ENCODE results near the gene LIFR.

DNA sequence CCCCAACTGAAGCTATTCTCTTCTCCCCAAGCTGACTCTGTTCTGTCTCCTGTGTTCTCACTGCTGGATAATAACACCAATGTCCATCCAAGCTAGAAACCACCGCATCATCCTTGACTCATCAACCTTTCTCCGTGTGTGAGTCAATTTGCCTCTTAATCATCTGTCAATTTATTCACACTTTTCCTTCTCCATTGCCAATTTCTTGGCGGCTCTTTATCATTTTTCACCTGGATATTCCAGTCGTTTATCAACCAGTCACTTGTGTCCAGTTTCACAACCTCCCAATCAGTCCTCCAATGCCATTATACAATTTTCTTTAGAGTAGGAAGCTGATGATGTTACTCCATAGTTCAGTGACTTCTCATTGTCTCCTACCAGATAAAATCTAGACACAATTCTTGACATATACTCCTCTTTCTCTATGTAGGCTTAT, 45.4 kb upstream of the LIFR start:
- TF ChIP-seq POLR2A (IDR thresholded peaks at IDR 0.05) = no peak
- TF ChIP-seq, protein P1, sequence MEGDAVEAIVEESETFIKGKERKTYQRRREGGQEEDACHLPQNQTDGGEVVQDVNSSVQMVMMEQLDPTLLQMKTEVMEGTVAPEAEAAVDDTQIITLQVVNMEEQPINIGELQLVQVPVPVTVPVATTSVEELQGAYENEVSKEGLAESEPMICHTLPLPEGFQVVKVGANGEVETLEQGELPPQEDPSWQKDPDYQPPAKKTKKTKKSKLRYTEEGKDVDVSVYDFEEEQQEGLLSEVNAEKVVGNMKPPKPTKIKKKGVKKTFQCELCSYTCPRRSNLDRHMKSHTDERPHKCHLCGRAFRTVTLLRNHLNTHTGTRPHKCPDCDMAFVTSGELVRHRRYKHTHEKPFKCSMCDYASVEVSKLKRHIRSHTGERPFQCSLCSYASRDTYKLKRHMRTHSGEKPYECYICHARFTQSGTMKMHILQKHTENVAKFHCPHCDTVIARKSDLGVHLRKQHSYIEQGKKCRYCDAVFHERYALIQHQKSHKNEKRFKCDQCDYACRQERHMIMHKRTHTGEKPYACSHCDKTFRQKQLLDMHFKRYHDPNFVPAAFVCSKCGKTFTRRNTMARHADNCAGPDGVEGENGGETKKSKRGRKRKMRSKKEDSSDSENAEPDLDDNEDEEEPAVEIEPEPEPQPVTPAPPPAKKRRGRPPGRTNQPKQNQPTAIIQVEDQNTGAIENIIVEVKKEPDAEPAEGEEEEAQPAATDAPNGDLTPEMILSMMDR (IDR thresholded peaks at IDR 0.05) = no peak
- TF ChIP-seq EP300 (IDR thresholded peaks at IDR 0.05) = no peak
